SU-DHL-6 (cell line): ENCODE results near the gene PLEKHB2.
"Not testable (repeated sequence)": the region's sequence is repeated elsewhere in the genome, so short reads cannot be mapped to it uniquely, and the experiment has no call there.

Source experiments
- H2AFZ ChIP-seq: fragments of 200-600 bp; sonication (generic); 2 replicates; pipeline ENCODE4 v1.6.1; 2014; ENCODE audit warnings: low read depth, mild to moderate bottlenecking, moderate library complexity, mixed read lengths, antibody characterized with exemption, low read length; ENCODE audit not compliant: severe bottlenecking
- H3F3A ChIP-seq: fragments of 200-600 bp; shearing (Covaris generic); 2 replicates; pipeline ENCODE4 v1.6.0; 2016; ENCODE audit warnings: antibody characterized with exemption, mild to moderate bottlenecking; ENCODE audit not compliant: insufficient read depth
- H3K27ac ChIP-seq: fragments of 200-600 bp; sonication (generic); 2 replicates; pipeline ENCODE4 v1.5.1; 2016; ENCODE audit warnings: low read depth, mild to moderate bottlenecking, low read length, moderate library complexity, mixed read lengths
- H3K27me3 ChIP-seq: fragments of 200-600 bp; sonication (generic), shearing (Covaris generic); 2 replicates; pipeline ENCODE4 v1.6.0; 2014; ENCODE audit warnings: mild to moderate bottlenecking, low read length
- H3K36me3 ChIP-seq: fragments of 200-600 bp; sonication (generic); 2 replicates; pipeline ENCODE4 v1.6.1; 2014; ENCODE audit warnings: mild to moderate bottlenecking, low read length, mixed read lengths
- H3K4me2 ChIP-seq: fragments of 300-600, 200-600 bp; shearing (Covaris generic), sonication (generic); 2 replicates; pipeline ENCODE4 v1.6.0; 2014; ENCODE audit warnings: low read length, low read depth, mild to moderate bottlenecking; ENCODE audit not compliant: poor library complexity, severe bottlenecking
- H3K4me3 ChIP-seq: fragments of 200-600 bp; sonication (generic); 2 replicates; pipeline ENCODE4 v1.5.1; 2014; ENCODE audit warnings: antibody characterized with exemption, low read length, mild to moderate bottlenecking, mixed read lengths; ENCODE audit not compliant: insufficient read depth, poor library complexity, severe bottlenecking
- H3K79me2 ChIP-seq: fragments of 200-600 bp; sonication (generic); 2 replicates; pipeline ENCODE4 v1.6.1; 2014; ENCODE audit warnings: mild to moderate bottlenecking, low read length, moderate library complexity; ENCODE audit not compliant: insufficient read depth
- H3K9ac ChIP-seq: fragments of 200-600 bp; sonication (generic); 2 replicates; pipeline ENCODE4 v1.7.0; 2014; ENCODE audit warnings: mild to moderate bottlenecking, low read length
- H3K9me2 ChIP-seq: fragments of 200-600 bp; sonication (generic); replicated peaks from 2 replicates; pipeline ENCODE4 v1.6.1; 2014; ENCODE audit warnings: low read length; ENCODE audit not compliant: insufficient read depth
- H3K9me3 ChIP-seq: fragments of 200-600 bp; sonication (generic); 2 replicates; pipeline ENCODE4 v1.6.1; 2014; ENCODE audit warnings: low read length, mixed read lengths; ENCODE audit not compliant: insufficient read depth
- H4K20me1 ChIP-seq: fragments of 200-600 bp; sonication (generic); 2 replicates; pipeline ENCODE4 v1.6.1; 2014; ENCODE audit warnings: low read depth, mild to moderate bottlenecking, antibody characterized with exemption, low read length, moderate library complexity, mixed read lengths

The PLEKHB2 gene

DNA sequence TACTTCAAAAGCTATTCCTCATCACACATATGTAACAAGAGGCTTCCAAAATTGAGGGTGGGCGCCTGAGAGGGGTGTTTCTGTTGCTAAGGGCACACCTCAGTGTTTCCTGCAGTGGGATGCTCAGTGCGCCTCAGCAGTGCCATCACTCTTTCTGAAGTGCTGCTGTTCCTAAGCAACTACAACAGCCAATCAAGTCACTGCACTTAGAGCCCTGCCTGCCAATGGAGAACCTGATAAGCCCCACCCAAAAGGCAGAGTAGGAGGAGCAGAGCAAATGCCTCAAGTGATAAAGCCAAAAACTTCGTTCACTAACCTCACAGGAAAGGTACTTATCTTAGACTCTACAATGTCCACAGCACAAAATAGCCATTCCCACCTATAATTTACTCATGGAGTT lies 88.3 kb downstream of the PLEKHB2 start:
- not testable (repeated sequence) for H3K27ac ChIP-seq, H3K36me3 ChIP-seq, H3K27me3 ChIP-seq, H3K9me2 ChIP-seq, H3K79me2 ChIP-seq, H3K4me2 ChIP-seq, H3F3A ChIP-seq, H3K4me3 ChIP-seq, H4K20me1 ChIP-seq, H3K9me3 ChIP-seq, H3K9ac ChIP-seq, H2AFZ ChIP-seq

DNA sequence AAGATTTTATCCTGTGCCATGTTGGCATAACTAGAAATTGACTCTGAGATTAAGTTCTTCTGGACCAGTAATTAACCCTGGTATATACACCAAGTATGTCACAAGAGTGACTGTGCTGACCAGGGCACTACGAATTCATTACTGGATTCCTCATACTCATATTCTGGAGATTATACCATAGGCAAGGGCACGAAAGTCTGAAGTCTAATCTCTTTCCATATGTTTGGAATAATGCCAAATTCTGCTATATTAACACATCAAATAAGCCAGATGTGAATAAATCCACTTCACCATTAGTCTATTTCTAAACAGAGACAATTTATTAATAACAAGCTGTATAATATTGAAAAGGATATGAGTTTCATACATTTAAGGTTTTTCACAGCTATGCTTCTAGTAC lies 91.0 kb downstream of the PLEKHB2 start:
- not testable (repeated sequence) for H3K9me2 ChIP-seq, H3F3A ChIP-seq, H3K27me3 ChIP-seq, H3K4me3 ChIP-seq, H3K79me2 ChIP-seq, H3K27ac ChIP-seq, H3K36me3 ChIP-seq, H3K9me3 ChIP-seq, H3K9ac ChIP-seq, H2AFZ ChIP-seq, H4K20me1 ChIP-seq, H3K4me2 ChIP-seq
